ENCODE measurements around the gene STRA6.

Gene STRA6

GRCh38 chr15:74207652-74208440 is 5.3 kb upstream of the STRA6 start:
- TF ChIP-seq CTCF (conservative IDR thresholded peaks at IDR 0.05; ENCODE audit: low read length): no peak
- DNase-seq (ENCODE audit: low read depth): no peak

GRCh38 chr15:74206801-74207281 is 4.3 kb upstream of the STRA6 start:
- TF ChIP-seq CTCF (conservative IDR thresholded peaks at IDR 0.05; ENCODE audit: low read length): no peak
- peak; percentile 31 for DNase-seq (ENCODE audit: low read depth)
- no peak overlapping the region for H3K4me3 ChIP-seq (ENCODE audit: low read length)

More at GRCh38 chr15:74207652-74208440, 5.3 kb upstream of the STRA6 start:
- no peak overlapping the region for H3K4me3 ChIP-seq (ENCODE audit: low read length)

GRCh38 chr15:74205582-74205947 is 3.0 kb upstream of the STRA6 start:
- no peak overlapping the region for H3K4me3 ChIP-seq (ENCODE audit: low read length)
- no peak for DNase-seq (ENCODE audit: low read depth)
- no peak for TF ChIP-seq CTCF (conservative IDR thresholded peaks at IDR 0.05; ENCODE audit: low read length)

GRCh38 chr15:74203914-74204431 is 1.4 kb upstream of the STRA6 start:
- TF ChIP-seq CTCF (conservative IDR thresholded peaks at IDR 0.05; ENCODE audit: low read length): no peak
- H3K4me3 ChIP-seq (ENCODE audit: low read length): no peak overlapping the region
- DNase-seq (ENCODE audit: low read depth): peak; percentile 30

- no peak for TF ChIP-seq CTCF (conservative IDR thresholded peaks at IDR 0.05; ENCODE audit: low read length)
- no peak overlapping the region for H3K4me3 ChIP-seq (ENCODE audit: low read length)
- no peak for DNase-seq (ENCODE audit: low read depth)
Observed at GRCh38 chr15:74201710-74202420, 722 bp downstream of the STRA6 start.

GRCh38 chr15:74200871-74201419 is 1.6 kb downstream of the STRA6 start:
- TF ChIP-seq CTCF (conservative IDR thresholded peaks at IDR 0.05; ENCODE audit: low read length): no peak
- no peak overlapping the region for H3K4me3 ChIP-seq (ENCODE audit: low read length)
- DNase-seq (ENCODE audit: low read depth): no peak
